HEK293T (cell line): ENCODE measurements around the gene CELF1.

Experiments used
- ARNT ChIP-seq: fragments of 450-650 bp; IDR thresholded peaks from 2 replicates; pipeline ENCODE4 v1.6.1; 2017; ENCODE audit warnings: mild to moderate bottlenecking
- BHLHE40 ChIP-seq: fragments of 450-650 bp; IDR thresholded peaks from 2 replicates; pipeline ENCODE4 v1.6.1; 2016; ENCODE audit warnings: mild to moderate bottlenecking, moderate library complexity, borderline replicate concordance
- CTBP1 ChIP-seq: fragments of 450-650 bp; IDR thresholded peaks from 2 replicates; pipeline ENCODE4 v1.6.1; 2016; ENCODE audit warnings: borderline replicate concordance
- ELF4 ChIP-seq: fragments of 450-650 bp; IDR thresholded peaks from 2 replicates; pipeline ENCODE4 v1.6.1; 2017; ENCODE audit warnings: antibody characterized with exemption
- FOXA1 ChIP-seq: fragments of 450-650 bp; IDR thresholded peaks from 2 replicates; pipeline ENCODE4 v1.6.1; 2016; ENCODE audit warnings: mild to moderate bottlenecking
- FOXK2 ChIP-seq: fragments of 450-650 bp; IDR thresholded peaks from 2 replicates; pipeline ENCODE4 v1.6.1; 2016; ENCODE audit warnings: mild to moderate bottlenecking
- FOXM1 ChIP-seq: fragments of 450-650 bp; IDR thresholded peaks from 2 replicates; pipeline ENCODE4 v1.6.1; 2017; ENCODE audit warnings: mild to moderate bottlenecking, borderline replicate concordance
- HDGF ChIP-seq: fragments of 450-650 bp; IDR thresholded peaks from 2 replicates; pipeline ENCODE4 v1.6.1; 2017; ENCODE audit warnings: antibody characterized with exemption, borderline replicate concordance
- LEF1 ChIP-seq: fragments of 450-650 bp; IDR thresholded peaks from 2 replicates; pipeline ENCODE4 v1.6.1; 2017; ENCODE audit warnings: mild to moderate bottlenecking, borderline replicate concordance
- NFRKB ChIP-seq: fragments of 450-650 bp; IDR thresholded peaks from 2 replicates; pipeline ENCODE4 v1.6.1; 2016; ENCODE audit warnings: mild to moderate bottlenecking, moderate library complexity
- SP1 ChIP-seq: fragments of 450-650 bp; IDR thresholded peaks from 2 replicates; pipeline ENCODE4 v1.6.1; 2017
- SUZ12 ChIP-seq: fragments of 450-650 bp; IDR thresholded peaks from 2 replicates; pipeline ENCODE4 v1.6.1; 2016; ENCODE audit warnings: mild to moderate bottlenecking
- ZNF384 ChIP-seq: fragments of 450-650 bp; IDR thresholded peaks from 2 replicates; pipeline ENCODE4 v1.6.1; 2016

DNA sequence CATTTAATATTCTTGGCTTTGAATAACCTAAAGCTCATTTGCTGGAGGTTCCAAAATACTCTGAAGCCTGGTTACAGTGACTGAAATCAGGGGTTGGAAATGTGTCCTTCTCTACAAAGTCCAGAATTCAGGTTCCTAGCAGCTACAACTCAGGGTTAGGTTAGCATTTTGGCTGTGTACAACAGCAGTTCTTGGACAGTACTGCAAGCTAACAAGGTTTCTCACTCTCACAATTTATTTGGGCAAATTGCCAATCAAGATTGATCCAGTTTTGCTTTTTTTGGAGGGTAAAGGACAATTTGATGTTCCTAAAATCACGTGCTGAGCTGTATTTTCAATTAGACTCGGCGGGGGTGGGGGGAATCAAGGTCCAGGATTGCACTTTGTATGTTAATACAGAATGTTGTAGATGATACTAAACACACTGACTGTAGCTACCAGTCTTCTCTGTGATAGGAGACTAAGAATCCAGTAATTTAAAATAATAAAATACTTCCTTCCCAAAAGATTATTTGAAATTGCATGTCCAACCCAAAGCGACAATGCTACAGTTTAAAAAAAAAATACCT, 54.3 kb downstream of the CELF1 start:
- TF ChIP-seq BHLHE40 (no peak), SP1 (no peak), ARNT (no peak), HDGF (no peak), ELF4 (no peak), FOXK2 (no peak), FOXM1 (no peak), FOXA1 (no peak), SUZ12 (no peak), ZNF384 (no peak), LEF1 (no peak), NFRKB (no peak), CTBP1 (no peak)
